ENCODE measurements around the gene PILRA. TPM values are rescaled to one million over a fixed set of nuclear protein-coding genes. Genes with fewer than 3 reads are reported as not detected.
"Not testable (repeated sequence)": the region's sequence is repeated elsewhere in the genome, so short reads cannot be mapped to it uniquely, and the experiment has no call there.

The PILRA gene
- polyA plus RNA-seq (ENCODE audit: insufficient read length), result 12.6 TPM
- long read RNA-seq, donor 1, partial matches to known transcripts, result 0 of 3 reads
- long read RNA-seq, donor 1, other reads (novel, unspliced or antisense), result 0 of 3 reads
- long read RNA-seq, donor 2, result 0 reads
- long read RNA-seq, donor 3, result 0 reads
- long read RNA-seq, donor 4, result 0 reads
- long read RNA-seq, donor 5, result 0 reads
- long read RNA-seq, donor 6, partial matches to known transcripts, result 0 of 2 reads
- long read RNA-seq, donor 6, other reads (novel, unspliced or antisense), result 0 of 2 reads
- long read RNA-seq, donor 7, partial matches to known transcripts, result 0 of 2 reads
- long read RNA-seq, donor 7, other reads (novel, unspliced or antisense), result 0 of 2 reads
- long read RNA-seq, donor 8, result 0 reads

- DNase-seq, result no peak
Observed at GRCh38 chr7:100373261-100373831, at the start of gene PILRA. PILRA (plus strand) TSS chr7:100373487; CDS start chr7:100373657, 170 bp downstream.

- not testable (repeated sequence) for DNase-seq
Observed at GRCh38 chr7:100324194-100324593, 49.1 kb upstream of the PILRA start.

GRCh38 chr7:100325671-100326070 is 47.6 kb upstream of the PILRA start:
- not testable (repeated sequence) for DNase-seq

- DNase-seq, result not testable (repeated sequence)
Observed at GRCh38 chr7:100326914-100327313, 46.4 kb upstream of the PILRA start.

DNA sequence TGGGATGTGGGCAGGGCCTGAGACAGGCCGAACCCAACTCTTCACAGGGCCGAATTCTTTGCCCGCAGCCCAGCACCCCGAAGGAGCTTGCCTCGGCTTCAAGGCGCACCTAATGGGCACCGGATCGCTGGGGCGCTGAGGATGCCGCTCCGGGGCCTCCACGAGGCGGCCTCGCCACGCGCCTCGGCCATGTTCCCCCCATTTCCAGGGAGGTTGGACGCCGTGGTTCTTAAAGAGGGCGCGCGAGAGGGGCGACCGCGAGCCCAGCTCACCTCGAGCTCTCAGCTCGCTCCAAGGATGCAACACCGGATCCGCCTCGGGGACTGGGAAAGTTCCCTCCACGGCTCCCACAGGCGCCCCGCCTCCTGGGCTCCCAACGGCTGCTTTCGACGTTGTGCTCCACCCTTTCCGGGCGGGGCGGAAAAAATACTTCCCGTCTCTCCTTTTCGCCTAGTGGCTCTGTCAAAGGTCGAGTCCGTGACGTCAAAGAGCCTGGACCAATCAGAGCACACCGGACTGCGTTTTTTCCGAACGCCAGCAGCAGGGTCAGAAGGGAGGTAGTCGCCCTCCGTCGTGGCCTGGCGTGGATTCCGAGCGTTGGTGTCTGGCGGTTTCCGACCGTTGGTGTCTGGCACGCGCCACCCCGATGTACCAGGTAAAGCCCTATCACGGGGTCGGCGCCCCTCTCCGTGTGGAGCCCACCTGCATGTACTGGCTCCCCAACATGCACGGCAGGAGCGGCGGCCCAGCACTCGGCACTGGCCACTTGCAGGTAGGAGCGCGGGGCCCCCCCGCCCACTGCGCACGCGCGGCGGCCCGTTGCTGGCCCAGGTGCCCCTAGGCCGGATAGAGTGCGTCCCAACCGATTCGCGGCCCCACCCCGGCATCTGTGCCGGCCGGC is 37.5 kb upstream of the PILRA start:
- peak; percentile 86 for DNase-seq

- DNase-seq, result not testable (repeated sequence)
Observed at GRCh38 chr7:100338083-100338696, 35.1 kb upstream of the PILRA start.

GRCh38 chr7:100341286-100341685 is 32.0 kb upstream of the PILRA start:
- not testable (repeated sequence) for DNase-seq

- DNase-seq, result no peak
Observed at GRCh38 chr7:100342765-100343164, 30.5 kb upstream of the PILRA start.

- DNase-seq, result not testable (repeated sequence)
Observed at GRCh38 chr7:100344124-100344559, 29.1 kb upstream of the PILRA start.

DNA sequence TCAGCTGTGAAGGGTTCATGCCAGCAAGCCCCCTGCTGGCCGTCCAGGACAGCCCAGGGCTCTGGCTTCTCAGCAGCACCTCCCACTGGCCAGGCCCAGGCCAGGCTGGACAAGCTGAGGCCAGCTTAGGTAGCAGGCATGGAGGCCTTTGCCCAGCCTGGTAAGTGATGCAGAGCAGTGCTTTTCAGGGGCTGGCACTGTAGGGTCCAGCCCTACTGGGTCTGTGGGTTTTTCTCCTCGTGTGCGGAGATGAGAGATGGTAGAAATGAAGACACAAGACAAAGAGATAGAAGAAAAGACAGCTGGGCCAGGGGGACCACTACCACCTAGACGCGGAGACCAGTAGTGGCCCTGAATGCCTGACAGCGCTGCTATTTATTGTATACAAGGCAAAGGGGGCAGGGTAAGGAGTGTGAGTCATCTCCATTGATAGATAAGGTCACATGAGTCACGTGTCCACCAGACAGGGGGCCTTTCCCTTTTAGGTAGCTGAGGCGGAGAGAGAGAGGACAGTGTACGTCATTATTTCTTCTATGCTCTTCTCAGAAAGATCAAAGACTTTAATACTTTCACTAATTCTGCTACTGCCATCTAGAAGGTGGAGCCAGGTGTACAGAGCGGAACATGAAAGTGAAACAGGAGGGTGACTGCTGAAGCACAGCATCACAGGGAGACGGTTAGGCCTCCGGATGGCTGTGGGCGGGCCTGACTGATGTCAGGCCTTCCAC is 28.6 kb upstream of the PILRA start:
- DNase-seq, result not testable (repeated sequence)

DNA sequence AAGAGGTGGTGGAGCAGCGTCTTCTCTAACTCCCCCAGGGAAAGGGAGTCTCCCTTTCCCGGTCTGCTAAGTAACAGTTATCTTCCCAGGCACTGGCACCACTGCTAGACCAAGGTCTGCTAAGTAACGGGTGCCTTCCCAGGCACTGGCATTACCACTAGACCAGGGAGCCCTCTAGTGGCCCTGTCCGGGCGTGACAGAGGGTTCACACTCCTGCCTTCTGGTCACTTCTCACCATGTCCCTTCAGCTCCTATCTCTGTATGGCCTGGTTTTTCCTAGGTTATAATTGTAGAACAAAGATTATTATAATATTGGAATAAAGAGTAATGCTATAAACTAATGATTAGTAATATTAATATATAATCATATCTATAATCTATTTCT is 28.0 kb upstream of the PILRA start:
- peak; percentile 36 for DNase-seq

DNA sequence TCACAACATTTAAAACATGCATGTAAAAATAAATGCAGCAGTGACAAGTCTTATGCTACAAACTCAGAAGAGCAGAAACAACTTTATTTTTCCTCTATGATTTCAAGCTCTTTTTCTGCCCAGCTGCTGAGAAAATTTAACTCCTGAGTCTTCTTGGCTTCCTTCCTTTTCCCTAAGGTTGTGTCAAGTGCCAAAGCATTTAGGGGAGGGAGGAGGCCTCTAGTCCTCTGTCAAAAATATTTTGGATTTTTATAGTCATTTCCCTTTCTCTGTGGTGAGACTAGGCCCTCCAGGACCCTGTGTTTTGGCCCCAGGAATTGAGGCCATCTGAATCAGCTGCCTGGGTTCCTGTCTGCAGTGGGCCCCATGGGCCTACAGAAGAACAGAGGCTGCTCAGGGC is 26.4 kb upstream of the PILRA start:
- DNase-seq, result no peak

GRCh38 chr7:100348805-100349204 is 24.5 kb upstream of the PILRA start:
- no peak for DNase-seq

DNA sequence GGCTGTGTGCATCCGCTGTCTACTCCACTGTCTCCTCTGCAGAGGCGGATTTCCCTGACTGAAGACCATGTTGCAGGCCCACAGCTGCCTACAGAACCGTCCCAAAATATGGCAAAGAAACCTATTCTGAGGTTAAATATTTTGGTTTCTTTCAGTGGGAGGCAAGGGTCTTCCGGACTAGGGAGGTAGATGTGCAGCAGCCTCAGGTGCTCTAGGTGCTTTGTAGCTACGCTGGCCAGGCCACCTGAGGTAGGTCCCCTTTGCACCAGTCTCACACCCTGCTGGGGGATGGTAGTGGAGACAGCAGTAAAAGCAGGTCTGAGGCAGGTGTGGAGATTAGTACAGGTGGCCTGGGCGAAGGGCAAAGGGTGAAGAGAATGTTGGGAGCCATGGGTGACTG is 23.5 kb upstream of the PILRA start:
- no peak for DNase-seq

GRCh38 chr7:100351657-100352058 is 21.6 kb upstream of the PILRA start:
- DNase-seq, result no peak

- not testable (repeated sequence) for DNase-seq
Observed at GRCh38 chr7:100352230-100352781, 21.0 kb upstream of the PILRA start.

DNA sequence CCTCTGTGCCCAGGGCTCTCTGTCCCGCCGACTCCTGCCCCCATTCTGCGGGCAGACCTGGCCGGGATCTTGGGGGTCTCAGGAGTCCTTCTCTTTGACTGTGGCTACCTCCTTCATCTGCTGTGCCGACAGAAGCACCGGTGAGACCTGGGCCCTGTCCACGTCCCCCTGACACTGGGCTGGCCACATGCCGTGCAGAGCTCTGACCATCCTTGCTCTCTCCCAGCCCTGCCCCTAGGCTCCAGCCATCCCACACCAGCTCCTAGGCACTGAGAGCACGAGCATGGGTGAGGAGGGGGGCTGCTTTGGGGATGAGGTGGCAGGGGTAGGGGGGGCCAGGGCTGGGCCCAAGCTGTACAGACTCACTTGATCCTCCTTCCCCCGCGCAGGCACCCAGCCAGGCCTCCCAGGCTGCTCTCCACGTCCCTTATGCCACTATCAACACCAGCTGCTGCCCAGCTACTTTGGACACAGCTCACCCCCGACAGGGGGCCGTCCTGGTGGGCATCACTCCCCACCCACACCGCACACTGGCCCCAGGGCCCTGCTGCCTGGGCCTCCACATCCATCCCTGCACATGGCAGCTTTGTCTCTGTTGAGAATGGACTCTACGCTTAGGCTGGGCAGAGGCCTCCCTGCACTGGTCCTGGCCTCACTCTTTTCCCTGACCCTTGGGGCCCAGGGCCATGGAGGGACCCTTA is 20.2 kb upstream of the PILRA start:
- no peak for DNase-seq

- DNase-seq, result no peak
Observed at GRCh38 chr7:100353685-100354330, 19.5 kb upstream of the PILRA start.

DNA sequence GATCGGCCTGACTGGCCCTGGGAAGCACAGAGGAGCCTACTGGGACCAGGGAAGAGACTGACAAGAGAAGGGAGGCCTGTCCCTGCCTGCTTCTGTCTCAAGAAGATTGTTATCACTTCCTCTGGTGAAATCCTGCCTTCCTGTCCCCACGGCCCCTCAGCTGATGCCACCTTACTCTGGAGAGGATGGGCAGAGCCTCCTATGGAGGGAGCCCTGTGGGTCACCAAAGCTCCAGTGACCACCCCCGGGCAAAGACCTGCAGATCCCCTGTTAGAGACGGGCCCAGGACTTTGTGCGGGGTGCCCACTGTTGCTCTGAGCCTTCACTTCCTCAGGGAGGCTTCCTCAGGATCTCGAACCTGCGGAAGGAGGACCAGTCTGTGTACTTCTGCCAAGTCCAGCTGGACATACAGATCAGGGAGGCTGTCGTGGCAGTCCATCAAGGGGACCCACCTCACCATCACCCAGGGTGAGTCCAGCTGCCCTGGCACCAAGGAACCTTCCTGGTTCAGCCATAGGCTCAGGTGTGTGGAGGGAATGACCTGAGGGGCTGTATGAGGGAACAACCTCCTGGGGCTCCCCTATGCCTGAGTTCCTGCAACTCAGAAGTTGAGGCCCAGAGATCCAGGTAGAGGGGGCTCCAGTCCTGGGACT is 16.7 kb upstream of the PILRA start:
- DNase-seq, result no peak

Data from left kidney (tissue), 8 donors.